DND-41 (cell line): ENCODE results near the gene HS3ST6.

Experiments
- CTCF ChIP-seq: IDR thresholded peaks from 2 replicates; pipeline ENCODE4 v1.5.1; 2012; ENCODE audit warnings: borderline replicate concordance, low read length, moderate library complexity, mild to moderate bottlenecking; ENCODE audit not compliant: poor library complexity, severe bottlenecking; ENCODE audit errors: extremely low read depth
- EZH2 ChIP-seq: IDR thresholded peaks from 3 replicates; pipeline ENCODE4 v1.6.1; 2012; ENCODE audit warnings: borderline replicate concordance, low read depth, mild to moderate bottlenecking, moderate library complexity, low read length, inconsistent platforms; ENCODE audit not compliant: severe bottlenecking

GRCh38 chr16:1960665-1961630 is 42.7 kb upstream of the HS3ST6 start:
- TF ChIP-seq CTCF (no peak), EZH2 (no peak)
